ENCODE results near the gene MT1B. TPM values are rescaled to one million over a fixed set of nuclear protein-coding genes. Genes with fewer than 3 reads are reported as not detected.
A peak's percentile ranks its signal among the peaks of the same experiment; 100 is the strongest.

MT1B gene
- total and polyA plus RNA-seq, 2 of the 13 experiments (the other 11 are each of a cell fraction or from before 2014, with no cell fraction given), result 0.89 TPM; not detected in 1

DNA sequence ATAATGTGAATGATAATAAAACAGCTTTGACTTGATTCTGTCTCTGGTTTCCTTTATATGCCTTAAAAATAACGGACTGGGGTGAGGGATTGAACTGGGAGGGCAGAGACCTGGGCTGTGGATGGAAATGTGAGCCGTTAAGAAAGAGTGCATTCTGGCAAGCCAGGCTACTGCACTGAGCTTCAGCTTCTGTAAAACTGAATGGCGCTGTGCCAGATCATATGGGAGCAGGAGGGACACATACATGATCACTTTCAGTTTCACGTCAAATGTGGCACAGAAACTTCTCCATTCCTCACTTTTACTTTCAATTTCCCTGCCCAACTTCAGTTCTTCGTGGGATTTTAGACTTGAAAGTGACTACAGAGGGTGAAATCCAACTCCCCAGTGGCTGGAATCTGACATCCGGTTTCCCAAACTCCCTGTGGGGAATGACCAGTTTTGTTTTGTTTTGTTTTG, 42.2 kb upstream of the MT1B start (continued):
- TF ChIP-seq, protein P1, sequence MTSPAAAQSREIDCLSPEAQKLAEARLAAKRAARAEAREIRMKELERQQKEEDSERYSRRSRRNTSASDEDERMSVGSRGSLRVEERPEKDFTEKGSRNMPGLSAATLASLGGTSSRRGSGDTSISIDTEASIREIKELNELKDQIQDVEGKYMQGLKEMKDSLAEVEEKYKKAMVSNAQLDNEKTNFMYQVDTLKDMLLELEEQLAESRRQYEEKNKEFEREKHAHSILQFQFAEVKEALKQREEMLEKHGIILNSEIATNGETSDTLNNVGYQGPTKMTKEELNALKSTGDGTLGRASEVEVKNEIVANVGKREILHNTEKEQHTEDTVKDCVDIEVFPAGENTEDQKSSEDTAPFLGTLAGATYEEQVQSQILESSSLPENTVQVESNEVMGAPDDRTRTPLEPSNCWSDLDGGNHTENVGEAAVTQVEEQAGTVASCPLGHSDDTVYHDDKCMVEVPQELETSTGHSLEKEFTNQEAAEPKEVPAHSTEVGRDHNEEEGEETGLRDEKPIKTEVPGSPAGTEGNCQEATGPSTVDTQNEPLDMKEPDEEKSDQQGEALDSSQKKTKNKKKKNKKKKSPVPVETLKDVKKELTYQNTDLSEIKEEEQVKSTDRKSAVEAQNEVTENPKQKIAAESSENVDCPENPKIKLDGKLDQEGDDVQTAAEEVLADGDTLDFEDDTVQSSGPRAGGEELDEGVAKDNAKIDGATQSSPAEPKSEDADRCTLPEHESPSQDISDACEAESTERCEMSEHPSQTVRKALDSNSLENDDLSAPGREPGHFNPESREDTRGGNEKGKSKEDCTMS (CRISPR knock-in tag; conservative IDR thresholded peaks at IDR 0.05), result no peak
- TF ChIP-seq BRD4 (CRISPR knock-in tag; IDR thresholded peaks at IDR 0.05) (no peak), ZNF138 (CRISPR knock-in tag; IDR thresholded peaks at IDR 0.05; ENCODE audit: low read depth) (no peak), SSRP1 (CRISPR knock-in tag; IDR thresholded peaks at IDR 0.05) (no peak), KDM2A (CRISPR knock-in tag; IDR thresholded peaks at IDR 0.05; ENCODE audit: borderline replicate concordance, low read depth) (no peak), HNF4G (IDR thresholded peaks at IDR 0.05; ENCODE audit: borderline replicate concordance, low read depth, low read length) (no peak), HNF4G (CRISPR knock-in tag; IDR thresholded peaks at IDR 0.05; ENCODE audit: borderline replicate concordance, low read depth) (no peak), MYC (CRISPR knock-in tag; IDR thresholded peaks at IDR 0.05; ENCODE audit: borderline replicate concordance) (no peak), STAT6 (CRISPR knock-in tag; IDR thresholded peaks at IDR 0.05; ENCODE audit: borderline replicate concordance) (no peak), MLLT10 (CRISPR knock-in tag; IDR thresholded peaks at IDR 0.05) (no peak), ATF1 (CRISPR knock-in tag; IDR thresholded peaks at IDR 0.05) (no peak), GZF1 (CRISPR knock-in tag; IDR thresholded peaks at IDR 0.05) (no peak), SUZ12 (IDR thresholded peaks at IDR 0.05; ENCODE audit: low read depth, low read length) (no peak), TBL1XR1 (IDR thresholded peaks at IDR 0.05; ENCODE audit: borderline replicate concordance, low read length, partially characterized antibody) (no peak), NR3C1 (CRISPR knock-in tag; IDR thresholded peaks at IDR 0.05) (no peak), HNRNPL (IDR thresholded peaks at IDR 0.05; ENCODE audit: low read depth, low read length) (0 out of 2 replicates have a peak, but pooled peaks have one; percentile 12)
- TF ChIP-seq, protein P2, sequence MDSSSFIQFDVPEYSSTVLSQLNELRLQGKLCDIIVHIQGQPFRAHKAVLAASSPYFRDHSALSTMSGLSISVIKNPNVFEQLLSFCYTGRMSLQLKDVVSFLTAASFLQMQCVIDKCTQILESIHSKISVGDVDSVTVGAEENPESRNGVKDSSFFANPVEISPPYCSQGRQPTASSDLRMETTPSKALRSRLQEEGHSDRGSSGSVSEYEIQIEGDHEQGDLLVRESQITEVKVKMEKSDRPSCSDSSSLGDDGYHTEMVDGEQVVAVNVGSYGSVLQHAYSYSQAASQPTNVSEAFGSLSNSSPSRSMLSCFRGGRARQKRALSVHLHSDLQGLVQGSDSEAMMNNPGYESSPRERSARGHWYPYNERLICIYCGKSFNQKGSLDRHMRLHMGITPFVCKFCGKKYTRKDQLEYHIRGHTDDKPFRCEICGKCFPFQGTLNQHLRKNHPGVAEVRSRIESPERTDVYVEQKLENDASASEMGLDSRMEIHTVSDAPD (CRISPR knock-in tag; IDR thresholded peaks at IDR 0.05), result no peak
- TF ChIP-seq, protein P3, sequence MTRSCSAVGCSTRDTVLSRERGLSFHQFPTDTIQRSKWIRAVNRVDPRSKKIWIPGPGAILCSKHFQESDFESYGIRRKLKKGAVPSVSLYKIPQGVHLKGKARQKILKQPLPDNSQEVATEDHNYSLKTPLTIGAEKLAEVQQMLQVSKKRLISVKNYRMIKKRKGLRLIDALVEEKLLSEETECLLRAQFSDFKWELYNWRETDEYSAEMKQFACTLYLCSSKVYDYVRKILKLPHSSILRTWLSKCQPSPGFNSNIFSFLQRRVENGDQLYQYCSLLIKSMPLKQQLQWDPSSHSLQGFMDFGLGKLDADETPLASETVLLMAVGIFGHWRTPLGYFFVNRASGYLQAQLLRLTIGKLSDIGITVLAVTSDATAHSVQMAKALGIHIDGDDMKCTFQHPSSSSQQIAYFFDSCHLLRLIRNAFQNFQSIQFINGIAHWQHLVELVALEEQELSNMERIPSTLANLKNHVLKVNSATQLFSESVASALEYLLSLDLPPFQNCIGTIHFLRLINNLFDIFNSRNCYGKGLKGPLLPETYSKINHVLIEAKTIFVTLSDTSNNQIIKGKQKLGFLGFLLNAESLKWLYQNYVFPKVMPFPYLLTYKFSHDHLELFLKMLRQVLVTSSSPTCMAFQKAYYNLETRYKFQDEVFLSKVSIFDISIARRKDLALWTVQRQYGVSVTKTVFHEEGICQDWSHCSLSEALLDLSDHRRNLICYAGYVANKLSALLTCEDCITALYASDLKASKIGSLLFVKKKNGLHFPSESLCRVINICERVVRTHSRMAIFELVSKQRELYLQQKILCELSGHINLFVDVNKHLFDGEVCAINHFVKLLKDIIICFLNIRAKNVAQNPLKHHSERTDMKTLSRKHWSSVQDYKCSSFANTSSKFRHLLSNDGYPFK (CRISPR knock-in tag; IDR thresholded peaks at IDR 0.05; ENCODE audit: borderline replicate concordance), result no peak
